Stomach (tissue), 9 donors: Measurements from ENCODE around the gene GNAO1. TPM values are rescaled to one million over a fixed set of nuclear protein-coding genes. Genes with fewer than 3 reads are reported as not detected.

ENCODE experiments used
- DNase-seq, 2 donors: peaks; one replicate each; pipeline versions ENCODE4 v3.0.0 to v3.0.0-alpha.2; 2013 to 2019
- H3K27ac ChIP-seq, 5 donors: fragments of 200-600 bp in 4 of 5; sonication (generic) in 4 of 5; one replicate each; pipeline ENCODE4 v1.5.1; 2013 to 2019; ENCODE audit warnings: mild to moderate bottlenecking in 1 of 5, moderate library complexity in 1 of 5
- H3K27me3 ChIP-seq, 3 donors: fragments of 200-600 bp; sonication (generic); one replicate each; pipeline ENCODE4 v1.5.1; 2017 to 2019; ENCODE audit warnings: mixed run types in 1 of 3
- H3K36me3 ChIP-seq, 4 donors: fragments of 200-600 bp; sonication (generic); 1 replicate in 3 of 4; 2 replicates in 1 of 4; pipeline ENCODE4 v1.5.1; 2016 to 2019
- H3K4me1 ChIP-seq, 4 donors: fragments of 200-600 bp; sonication (generic); one replicate each; pipeline ENCODE4 v1.5.1; 2016 to 2019
- H3K4me3 ChIP-seq, 4 donors: fragments of 200-600 bp; sonication (generic) in 3 of 4; one replicate each; pipeline ENCODE4 v1.5.1; 2016 to 2019; ENCODE audit warnings: mild to moderate bottlenecking in 1 of 4
- H3K9me3 ChIP-seq, 4 donors: fragments of 200-600 bp; sonication (generic); one replicate each; pipeline ENCODE4 v1.5.1; 2016 to 2019
- CTCF ChIP-seq, 7 experiments: fragments of 450-650 bp in 4 of 7; fragments of 200-600 bp in 3 of 7; sonication (generic) in 3 of 7; IDR thresholded peaks; one replicate each; pipeline ENCODE4 v1.5.1; 2016 to 2019; ENCODE audit warnings: antibody characterized with exemption in 7 of 7, control low read depth in 2 of 7, mild to moderate bottlenecking in 1 of 7
- EP300 ChIP-seq: sonication (generic); formaldehyde crosslinking; IDR thresholded peaks from one replicate; pipeline ENCODE4 v1.6.1; 2017; ENCODE audit warnings: antibody characterized with exemption
- POLR2A ChIP-seq, 4 donors: fragments of 450-650 bp; IDR thresholded peaks; one replicate each; pipeline ENCODE4 v1.6.1; 2016; ENCODE audit warnings: antibody characterized with exemption in 4 of 4, control low read depth in 2 of 4, mild to moderate bottlenecking in 1 of 4, moderate library complexity in 1 of 4
- POLR2AphosphoS5 ChIP-seq, 3 donors: sonication (generic); formaldehyde crosslinking; IDR thresholded peaks; one replicate each; pipeline ENCODE4 v1.6.1; 2016; ENCODE audit warnings: antibody characterized with exemption in 3 of 3
- WGBS, 5 donors: extraction: QIAGEN DNeasy Blood & Tissue Kit in 3 of 5; methylation state at CpG; one replicate each; pipeline versions ENCODE4 v1.1.5 to v1.1.7; 2013 to 2018; 5-methylcytosine and 5-hydroxymethylcytosine counted together
- intact Hi-C: fragments of 100-400 bp; cut with DNase I; formaldehyde crosslinking; loops from one replicate; pipeline ENCODE4 v1.15.1; 2023; ENCODE audit warnings: low total_unique reads
- polyA plus RNA-seq, 3 donors: library from polyadenylated mRNA; stranded (reverse); fragments of 200-250 nt; gene quantifications; one replicate each; pipeline ENCODE4 v1.2.3, GENCODE V29; 2013
- total RNA-seq, 5 donors: library from RNA; depleted of rRNA; stranded (reverse); fragments of >200 nt; gene quantifications; one replicate each; pipeline versions ENCODE4 v1.1.0 to v1.2.3, GENCODE V29; 2014 to 2016
- donor health status: healthy with polysubstance abuse.
- donor health status: Bipolar disorder and iron deficiency.
- donor health status: healthy.

Gene GNAO1
- total and polyA plus RNA-seq, 8 donors = 2.3 to 42.0 (median 4.7) TPM

GRCh38 chr16:56382459-56382858 lies 191.2 kb downstream of the GNAO1 start:
- Histone ChIP-seq H3K4me1 (no peaks in the 10 kb centered on the region), H3K27ac (no peak overlapping the region), H3K9me3 (peaks cover 6 to 22% (median 16%) of the 10 kb centered on the region in 4 donors), H3K4me3 (no peak overlapping the region), H3K36me3 (peaks cover 34 to 99% (median 92%) of the 10 kb centered on the region in 4 donors), H3K27me3 (no peaks in the 10 kb centered on the region)
- intact Hi-C loops = no loop called here
- no peak for DNase-seq
- TF ChIP-seq CTCF (IDR thresholded peaks at IDR 0.05) = no peak
- no peak for TF ChIP-seq POLR2AphosphoS5 (IDR thresholded peaks at IDR 0.05)
- TF ChIP-seq POLR2A (IDR thresholded peaks at IDR 0.05) = no peak
- TF ChIP-seq EP300 = no peak
- WGBS, 5 donors = 95 to 99% (median 96%) methylated on average over 4 of the region's 4 CpGs

DNA sequence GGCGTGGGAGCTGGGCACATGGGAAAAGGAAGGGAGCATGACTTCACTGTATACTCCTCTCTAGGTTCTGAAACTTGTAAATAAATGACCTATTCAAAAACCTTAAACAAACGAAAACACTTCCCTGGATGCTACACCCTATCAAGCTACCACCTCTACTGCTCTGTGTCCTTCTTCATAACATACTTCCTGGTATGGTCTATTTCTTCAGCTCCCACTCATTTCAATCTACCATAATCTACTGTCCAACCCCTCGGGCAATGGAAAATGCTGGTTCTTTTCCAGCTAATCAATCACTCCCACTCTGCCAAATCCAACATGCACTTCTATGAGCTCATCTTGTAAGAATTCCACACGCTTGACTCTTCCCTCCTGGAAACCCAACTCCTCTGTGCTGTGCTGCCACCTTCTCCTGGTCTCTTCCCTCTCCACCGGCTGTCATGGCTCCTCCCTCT lies 191.6 kb downstream of the GNAO1 start:
- peaks cover 34 to 99% (median 94%) of the 10 kb centered on the region in 4 donors for H3K36me3 ChIP-seq
- no peaks in the 10 kb centered on the region for H3K27me3 ChIP-seq
- TF ChIP-seq POLR2A (IDR thresholded peaks at IDR 0.05) = no peak
- TF ChIP-seq EP300 = no peak
- no peak for TF ChIP-seq POLR2AphosphoS5 (IDR thresholded peaks at IDR 0.05)
- no peak for TF ChIP-seq CTCF (IDR thresholded peaks at IDR 0.05)
- H3K4me3 ChIP-seq = no peak overlapping the region
- WGBS, 5 donors = 82 to 88% (median 83%) methylated on average over 5 of the region's 5 CpGs
- DNase-seq = no peak
- no peak overlapping the region for H3K27ac ChIP-seq
- H3K4me1 ChIP-seq = no peaks in the 10 kb centered on the region
- intact Hi-C loops = no loop called here
- peaks cover 6 to 22% (median 16%) of the 10 kb centered on the region in 4 donors for H3K9me3 ChIP-seq

GRCh38 chr16:56384074-56384721 lies 192.9 kb downstream of the GNAO1 start:
- H3K27me3 ChIP-seq = no peaks in the 10 kb centered on the region
- WGBS, 5 donors = 82 to 93% (median 89%) methylated on average over 4 of the region's 4 CpGs
- TF ChIP-seq EP300 (no peak), POLR2AphosphoS5 (IDR thresholded peaks at IDR 0.05) (no peak), CTCF (IDR thresholded peaks at IDR 0.05) (no peak), POLR2A (IDR thresholded peaks at IDR 0.05) (no peak)
- peaks cover 41 to 100% (median 98%) of the 10 kb centered on the region in 4 donors for H3K36me3 ChIP-seq
- H3K4me1 ChIP-seq = no peaks in the 10 kb centered on the region
- H3K27ac ChIP-seq = no peak overlapping the region
- no peak for DNase-seq
- H3K4me3 ChIP-seq = no peak overlapping the region
- H3K9me3 ChIP-seq = peaks cover 6 to 22% (median 16%) of the 10 kb centered on the region in 4 donors
- intact Hi-C loops = no loop called here

DNA sequence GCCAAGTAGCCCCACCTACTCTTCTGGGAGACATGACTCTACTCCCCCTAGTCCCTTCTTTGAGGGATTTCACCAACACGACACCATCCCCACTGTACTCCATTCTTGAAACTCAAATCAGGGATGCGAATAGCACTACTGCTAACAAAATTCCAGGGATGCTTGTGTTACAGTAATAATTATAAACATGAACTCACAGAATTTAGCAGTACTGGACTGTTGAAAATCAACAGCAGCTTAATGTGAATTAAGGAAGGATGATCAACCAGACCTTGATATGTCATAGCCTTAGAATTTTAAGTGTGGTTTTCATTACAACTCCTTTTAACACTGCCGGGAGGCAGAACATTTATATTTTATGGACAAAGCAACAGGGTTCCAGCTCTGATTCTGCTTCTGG lies 196.1 kb downstream of the GNAO1 start:
- no peak overlapping the region for H3K27ac ChIP-seq
- H3K9me3 ChIP-seq = no peaks in the 10 kb centered on the region
- WGBS, 5 donors = 68 to 97% (median 90%) methylated on average over 3 of the region's 3 CpGs
- H3K4me3 ChIP-seq = no peak overlapping the region
- peaks cover 28 to 98% (median 96%) of the 10 kb centered on the region in 4 donors for H3K36me3 ChIP-seq
- TF ChIP-seq CTCF (IDR thresholded peaks at IDR 0.05) = no peak
- no peak for TF ChIP-seq POLR2AphosphoS5 (IDR thresholded peaks at IDR 0.05)
- TF ChIP-seq POLR2A (IDR thresholded peaks at IDR 0.05) = no peak
- no peak for TF ChIP-seq EP300
- H3K27me3 ChIP-seq = no peaks in the 10 kb centered on the region
- no peak for DNase-seq
- intact Hi-C loops = no loop called here
- H3K4me1 ChIP-seq = no peaks in the 10 kb centered on the region
